GM12878 (cell line): Measurements from ENCODE around the gene GLYAT. TPM values are rescaled to one million over a fixed set of nuclear protein-coding genes. Genes with fewer than 3 reads are reported as not detected.
"Not testable (repeated sequence)": the region's sequence is repeated elsewhere in the genome, so short reads cannot be mapped to it uniquely, and the experiment has no call there.

Source experiments
- ATAC-seq: fragments of 200-7000 bp; cut with Tn5 transposase; 3 replicates; pipeline ENCODE4 v1.9.1; 2020; ENCODE audit warnings: mild to moderate bottlenecking, moderate library complexity
- BruUV-seq: library from RNA; stranded (reverse); fragments of 400-500 nt; replicated peaks from 2 replicates; lab custom pipeline; 2021; lab: Mats Ljungman, UMichigan
- CTCF ChIA-PET: fragments of 300-600 bp; sonication (Branson Sonifier 250); formaldehyde crosslinking; extraction: SDS; loops from one replicate; lab custom pipeline; 2021; ENCODE audit warnings: inconsistent platforms; lab: Yijun Ruan, JAX
- POLR2A ChIA-PET: fragments of 350-600 bp; formaldehyde crosslinking; extraction: SDS; loops from one replicate; lab custom pipeline; 2021; ENCODE audit warnings: inconsistent platforms; lab: Charles Lee
- RAD21 ChIA-PET: fragments of 300-600 bp; sonication (Branson Sonifier 250); formaldehyde crosslinking; loops from one replicate; lab custom pipeline; 2023; ENCODE audit warnings: antibody characterized with exemption; ENCODE audit not compliant: unreplicated experiment; lab: Charles Lee
- SMC1A ChIA-PET: fragments of 300-600 bp; sonication (Branson Sonifier 250); formaldehyde crosslinking; loops from one replicate; lab custom pipeline; 2023; ENCODE audit not compliant: unreplicated experiment, uncharacterized antibody; lab: Charles Lee
- DNase-seq: peaks from one replicate; pipeline ENCODE4 v3.0.0-alpha.2; 2011; ENCODE audit warnings: low read depth, low spot score
- FAIRE-seq: peaks from 3 replicates; lab custom pipeline; 2011; peaks lifted over from hg19 to GRCh38; lab: Jason Lieb, UNC
- H2AFZ ChIP-seq: 2 replicates; pipeline ENCODE4 v1.6.0; 2011; ENCODE audit warnings: low read depth, low read length, control low read depth; ENCODE audit not compliant: control insufficient read depth
- H3K27ac ChIP-seq: 2 replicates; pipeline ENCODE4 v1.5.1; 2011; ENCODE audit warnings: control low read depth; ENCODE audit not compliant: control insufficient read depth, insufficient read depth
- H3K27me3 ChIP-seq, 2 experiments: replicated peaks in 1 of 2; 2 replicates each; pipeline versions ENCODE4 v1.6.0 to v1.6.1; 2011; ENCODE audit warnings: low read length in 1 of 2; ENCODE audit not compliant: control insufficient read depth in 2 of 2, insufficient read depth in 2 of 2
- H3K36me3 ChIP-seq, 2 experiments: 2 replicates each; pipeline ENCODE4 v1.5.1; 2011; ENCODE audit warnings: low read length in 1 of 2; ENCODE audit not compliant: control insufficient read depth in 2 of 2, insufficient read depth in 2 of 2
- H3K4me1 ChIP-seq: 2 replicates; pipeline ENCODE4 v1.6.1; 2011; ENCODE audit warnings: mild to moderate bottlenecking, low read length, moderate library complexity, mixed read lengths; ENCODE audit not compliant: control insufficient read depth, insufficient read depth
- H3K4me2 ChIP-seq: 2 replicates; pipeline ENCODE4 v1.6.0; 2011; ENCODE audit warnings: control low read depth; ENCODE audit not compliant: control insufficient read depth, insufficient read depth
- H3K4me3 ChIP-seq: fragments of 200-600 bp; sonication (generic); 2 replicates; pipeline ENCODE4 v1.5.1; 2016
- H3K79me2 ChIP-seq: 2 replicates; pipeline ENCODE4 v1.6.0; 2011; ENCODE audit warnings: low read length; ENCODE audit not compliant: control insufficient read depth, insufficient read depth
- H3K9ac ChIP-seq: 2 replicates; pipeline ENCODE4 v1.8.0; 2011; ENCODE audit warnings: low read length, control low read depth, mixed read lengths; ENCODE audit not compliant: control insufficient read depth, insufficient read depth
- H3K9me3 ChIP-seq: replicated peaks from 3 replicates; pipeline ENCODE4 v1.5.1; 2011; ENCODE audit warnings: mild to moderate bottlenecking, low read length; ENCODE audit not compliant: control insufficient read depth, insufficient read depth
- H4K20me1 ChIP-seq: 2 replicates; pipeline ENCODE4 v1.6.0; 2011; ENCODE audit not compliant: control insufficient read depth, insufficient read depth
- SUZ12 ChIP-seq: fragments of 200-600 bp; sonication (generic); IDR thresholded peaks from one replicate; pipeline ENCODE4 v1.6.1; 2018; ENCODE audit warnings: antibody characterized with exemption, mild to moderate bottlenecking; ENCODE audit not compliant: unreplicated experiment
- WGBS: methylation state at CpG from one replicate; pipeline ENCODE4 v1.1.6; 2016; ENCODE audit warnings: low lambda C conversion rate; ENCODE audit not compliant: insufficient replicate concordance, insufficient coverage; ENCODE audit errors: missing lambda C conversion rate; 5-methylcytosine and 5-hydroxymethylcytosine counted together
- in situ Hi-C: fragments of 300-500 bp; cut with MboI; formaldehyde crosslinking; loops from 9 replicates; pipeline ENCODE4 v1.14.3; 2018; ENCODE audit warnings: mixed read lengths
- intact Hi-C: fragments of 100-400 bp; cut with micrococcal nuclease; formaldehyde crosslinking; loops from one replicate; pipeline ENCODE4 v1.14.2; 2022; ENCODE audit not compliant: unreplicated experiment
- polyA plus RNA-seq, 11 experiments: library from polyadenylated mRNA; depleted of rRNA in 4 of 11; unstranded in 6 of 11; stranded (reverse) in 5 of 11; fragments of >200 nt; fragmentation: Nextera tagmentation in 4 of 11; fragmentation: Illumina TruSeq in 1 of 11; extraction: Ambion mirVana in 4 of 11; extraction: Trizol in 1 of 11; gene quantifications; 1 replicate in 1 of 11; 2 replicates in 10 of 11; pipeline versions ENCODE4 v1.2.1 to v1.2.3, GENCODE V29; 2011 to 2016; ENCODE audit warnings: inconsistent platforms in 2 of 11, missing spikeins in 2 of 11, low read depth in 1 of 11
- total RNA-seq, 4 experiments: library from RNA; depleted of rRNA in 3 of 4; stranded (reverse); fragments of >200 nt in 3 of 4; fragmentation: Illumina TruSeq in 1 of 4; extraction: Trizol in 1 of 4; gene quantifications; 2 replicates each; pipeline versions ENCODE4 v1.2.1 to v1.2.3, GENCODE V29; 2013 to 2021

GLYAT gene
- total and polyA plus RNA-seq, 10 of the 15 experiments (the other 5 are each of a cell fraction or from before 2014, with no cell fraction given): 0.18 TPM; not detected in 9

DNA sequence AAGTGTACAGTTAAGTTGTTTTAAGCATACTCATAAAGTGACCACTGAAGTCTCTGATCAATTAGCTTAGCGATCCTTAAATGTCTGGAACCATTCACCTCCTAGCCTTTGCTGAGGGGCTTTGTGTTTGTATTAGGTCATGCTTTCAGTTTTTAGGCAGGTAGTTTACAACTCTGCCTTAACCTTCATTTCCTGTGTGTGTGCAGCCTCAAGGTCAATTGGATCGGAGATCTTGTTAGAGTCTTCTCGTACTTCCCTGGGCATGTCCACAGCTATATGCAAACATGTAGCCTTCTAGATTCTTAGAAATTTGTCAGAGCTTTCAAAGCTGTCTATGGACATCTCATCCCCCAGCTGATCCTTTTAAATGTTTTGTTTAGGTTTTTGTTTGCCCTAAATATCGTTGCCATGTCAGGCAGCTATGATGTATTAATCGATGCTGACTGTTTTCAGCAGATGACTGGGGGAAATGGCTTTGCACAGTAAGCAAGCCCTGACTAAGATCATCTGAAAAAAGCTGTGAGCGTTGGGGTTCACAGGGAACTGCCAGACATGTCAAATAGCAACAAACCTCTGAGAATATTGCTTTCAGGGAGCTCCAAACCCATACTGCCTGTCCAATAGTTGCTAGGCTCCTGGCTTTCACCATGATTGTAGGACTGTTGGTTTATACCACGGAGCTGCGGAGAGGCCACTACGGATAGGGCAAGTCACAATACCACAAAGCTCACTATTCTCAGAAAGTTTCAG is 45.6 kb downstream of the GLYAT start:
- CTCF ChIA-PET: interaction anchor here (0.6 to 1.8 kb wide), 7 partner anchors 9 to 465 kb away, joined by 3 to 6 read pairs (median 3); no protein-coding TSS in a partner anchor
- FAIRE-seq (no peak), ATAC-seq (peak; percentile 14; the same call in 2 of the 3 replicates), DNase-seq (no peak)
- H2AFZ ChIP-seq: no peak overlapping the region
- no peaks in the 10 kb centered on the region for H3K36me3 ChIP-seq
- H3K4me1 ChIP-seq: no peaks in the 10 kb centered on the region
- 14% methylated on average over 9 of the region's 9 CpGs for WGBS
- intact Hi-C loops: no loop called here
- RAD21 ChIA-PET: no interaction called here
- in situ Hi-C loops: no loop called here
- SMC1A ChIA-PET: interaction anchor here (0.6 to 1.0 kb wide), 4 partner anchors 33 to 472 kb away, joined by 3 read pairs; no protein-coding TSS in a partner anchor
- no peak overlapping the region for H3K4me2 ChIP-seq
- no peaks in the 10 kb centered on the region for H4K20me1 ChIP-seq
- no peaks in the 10 kb centered on the region for H3K9me3 ChIP-seq
- BruUV-seq: no TSS peak
- no peak overlapping the region for H3K9ac ChIP-seq
- H3K27ac ChIP-seq: no peak overlapping the region
- no peaks in the 10 kb centered on the region; a peak in 1 of 4 replicates for H3K27me3 ChIP-seq
- H3K79me2 ChIP-seq: no peaks in the 10 kb centered on the region
- no peak overlapping the region for H3K4me3 ChIP-seq
- TF ChIP-seq SUZ12: no peak
- POLR2A ChIA-PET: interaction anchor here (0.5 kb wide), 1 partner anchor 26 kb away, joined by 3 read pairs; no protein-coding TSS in a partner anchor

DNA sequence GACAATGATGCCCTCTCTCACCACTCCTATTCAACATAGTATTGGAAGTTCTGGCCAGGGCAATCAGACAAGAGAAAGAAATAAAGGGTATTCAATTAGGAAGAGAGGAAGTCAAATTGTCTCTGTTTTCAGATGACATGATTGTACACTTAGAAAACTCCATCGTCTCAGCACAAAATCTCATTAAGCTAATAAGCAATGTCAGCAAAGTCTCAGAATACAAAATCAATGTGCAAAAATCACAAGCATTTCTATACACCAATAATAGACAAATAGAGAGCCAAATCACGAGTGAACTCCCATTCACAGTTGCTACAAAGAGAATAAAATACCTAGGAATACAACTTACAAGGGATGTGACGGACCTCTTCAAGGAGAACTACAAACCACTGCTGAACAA is 49.1 kb downstream of the GLYAT start:
- H3K4me2 ChIP-seq, H3K9ac ChIP-seq, CTCF ChIA-PET, in situ Hi-C loops, SMC1A ChIA-PET, FAIRE-seq, H3K4me1 ChIP-seq, intact Hi-C loops, RAD21 ChIA-PET, H3K36me3 ChIP-seq, H4K20me1 ChIP-seq, POLR2A ChIA-PET, BruUV-seq, H3K4me3 ChIP-seq, H3K9me3 ChIP-seq, H3K27me3 ChIP-seq, H3K79me2 ChIP-seq, H3K27ac ChIP-seq, ATAC-seq, DNase-seq, H2AFZ ChIP-seq: not testable (repeated sequence)
- 51% methylated on average over 3 of the region's 3 CpGs for WGBS

DNA sequence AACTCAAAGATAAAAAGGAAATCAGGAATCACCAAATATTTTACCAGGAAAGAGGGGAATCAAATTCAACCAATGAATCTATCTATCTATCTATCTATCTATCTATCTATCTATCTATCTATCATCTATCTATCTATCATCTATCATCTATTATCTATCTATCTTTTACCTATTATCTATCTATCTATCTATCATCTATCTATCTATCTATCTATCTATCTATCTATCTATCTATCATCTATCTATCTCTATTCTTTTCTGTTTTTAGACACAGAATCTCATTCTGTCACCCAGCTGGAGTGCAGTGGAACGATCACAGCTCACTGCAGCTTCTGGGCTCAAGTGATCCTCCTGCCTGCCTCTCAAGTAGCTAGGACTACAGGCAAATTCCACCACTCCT is 54.2 kb downstream of the GLYAT start:
- H3K4me1 ChIP-seq, in situ Hi-C loops, H3K27me3 ChIP-seq, H3K9ac ChIP-seq, DNase-seq, FAIRE-seq, BruUV-seq, H3K4me3 ChIP-seq, H2AFZ ChIP-seq, H3K36me3 ChIP-seq, H3K79me2 ChIP-seq, H3K27ac ChIP-seq, H3K4me2 ChIP-seq, ATAC-seq, POLR2A ChIA-PET, H4K20me1 ChIP-seq, H3K9me3 ChIP-seq, intact Hi-C loops: not testable (repeated sequence)
- WGBS: 0% methylated on average over 1 of the region's 1 CpG
- CTCF ChIA-PET: interaction anchor here (0.7 to 4.9 kb wide), 11 partner anchors 9 to 381 kb away, joined by 3 to 49 read pairs (median 8); no protein-coding TSS in a partner anchor
- RAD21 ChIA-PET: interaction anchor here (1.0 to 2.1 kb wide), 6 partner anchors 23 to 111 kb away, joined by 3 to 8 read pairs (median 6); no protein-coding TSS in a partner anchor
- SMC1A ChIA-PET: interaction anchor here (0.7 to 3.0 kb wide), 6 partner anchors 13 to 1019 kb away, joined by 3 to 14 read pairs (median 7); no protein-coding TSS in a partner anchor
